Measurements from ENCODE around the gene PIK3C2G.
"Not testable (repeated sequence)": the region's sequence is repeated elsewhere in the genome, so short reads cannot be mapped to it uniquely, and the experiment has no call there.

PIK3C2G gene, protein sequence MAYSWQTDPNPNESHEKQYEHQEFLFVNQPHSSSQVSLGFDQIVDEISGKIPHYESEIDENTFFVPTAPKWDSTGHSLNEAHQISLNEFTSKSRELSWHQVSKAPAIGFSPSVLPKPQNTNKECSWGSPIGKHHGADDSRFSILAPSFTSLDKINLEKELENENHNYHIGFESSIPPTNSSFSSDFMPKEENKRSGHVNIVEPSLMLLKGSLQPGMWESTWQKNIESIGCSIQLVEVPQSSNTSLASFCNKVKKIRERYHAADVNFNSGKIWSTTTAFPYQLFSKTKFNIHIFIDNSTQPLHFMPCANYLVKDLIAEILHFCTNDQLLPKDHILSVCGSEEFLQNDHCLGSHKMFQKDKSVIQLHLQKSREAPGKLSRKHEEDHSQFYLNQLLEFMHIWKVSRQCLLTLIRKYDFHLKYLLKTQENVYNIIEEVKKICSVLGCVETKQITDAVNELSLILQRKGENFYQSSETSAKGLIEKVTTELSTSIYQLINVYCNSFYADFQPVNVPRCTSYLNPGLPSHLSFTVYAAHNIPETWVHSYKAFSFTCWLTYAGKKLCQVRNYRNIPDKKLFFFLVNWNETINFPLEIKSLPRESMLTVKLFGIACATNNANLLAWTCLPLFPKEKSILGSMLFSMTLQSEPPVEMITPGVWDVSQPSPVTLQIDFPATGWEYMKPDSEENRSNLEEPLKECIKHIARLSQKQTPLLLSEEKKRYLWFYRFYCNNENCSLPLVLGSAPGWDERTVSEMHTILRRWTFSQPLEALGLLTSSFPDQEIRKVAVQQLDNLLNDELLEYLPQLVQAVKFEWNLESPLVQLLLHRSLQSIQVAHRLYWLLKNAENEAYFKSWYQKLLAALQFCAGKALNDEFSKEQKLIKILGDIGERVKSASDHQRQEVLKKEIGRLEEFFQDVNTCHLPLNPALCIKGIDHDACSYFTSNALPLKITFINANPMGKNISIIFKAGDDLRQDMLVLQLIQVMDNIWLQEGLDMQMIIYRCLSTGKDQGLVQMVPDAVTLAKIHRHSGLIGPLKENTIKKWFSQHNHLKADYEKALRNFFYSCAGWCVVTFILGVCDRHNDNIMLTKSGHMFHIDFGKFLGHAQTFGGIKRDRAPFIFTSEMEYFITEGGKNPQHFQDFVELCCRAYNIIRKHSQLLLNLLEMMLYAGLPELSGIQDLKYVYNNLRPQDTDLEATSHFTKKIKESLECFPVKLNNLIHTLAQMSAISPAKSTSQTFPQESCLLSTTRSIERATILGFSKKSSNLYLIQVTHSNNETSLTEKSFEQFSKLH (N-terminal part only)

DNA sequence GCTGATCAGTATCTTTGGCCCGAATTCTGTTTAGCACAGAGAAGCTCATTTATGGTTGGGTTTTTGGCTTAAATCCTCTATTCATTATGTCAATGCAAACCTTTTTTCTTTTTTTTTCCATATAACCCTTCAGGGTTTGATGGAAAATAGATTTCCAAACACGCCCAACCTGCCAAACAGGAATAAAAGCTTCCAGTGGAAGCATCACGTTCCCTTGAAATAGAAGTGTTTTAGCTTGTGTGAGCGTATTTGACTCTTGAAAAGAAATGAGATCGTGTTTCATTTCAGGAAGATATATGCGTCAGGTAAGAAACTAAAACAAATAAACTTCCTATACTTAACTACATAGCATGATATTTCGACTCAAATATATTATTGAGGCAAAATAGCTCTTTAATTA is at the start of gene PIK3C2G:
PIK3C2G (plus strand) TSS at position 246 of the 400 bp plus-strand sequence. CDS start 20,564 bp downstream, outside the sequence.
- DNase-seq, result no peak

DNA sequence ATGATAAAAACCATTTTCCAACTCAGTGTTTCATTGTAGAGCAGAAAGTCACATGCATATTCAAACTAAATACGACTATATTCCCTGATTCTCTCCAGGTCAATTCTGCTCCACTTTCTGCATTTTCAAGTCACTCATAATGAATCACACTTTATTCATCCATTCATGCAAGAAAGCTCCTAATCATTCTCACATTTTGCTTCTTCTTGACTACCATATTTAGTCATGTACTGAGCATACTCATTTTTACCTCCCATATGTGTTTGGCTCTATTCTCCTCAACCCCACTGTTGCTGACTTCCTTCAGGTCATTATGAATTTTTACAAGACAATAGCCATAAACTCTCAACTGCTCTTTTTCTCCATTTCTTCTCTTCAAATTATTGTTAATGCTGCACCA is 43.4 kb upstream of the PIK3C2G start:
- no peak for DNase-seq

DNA sequence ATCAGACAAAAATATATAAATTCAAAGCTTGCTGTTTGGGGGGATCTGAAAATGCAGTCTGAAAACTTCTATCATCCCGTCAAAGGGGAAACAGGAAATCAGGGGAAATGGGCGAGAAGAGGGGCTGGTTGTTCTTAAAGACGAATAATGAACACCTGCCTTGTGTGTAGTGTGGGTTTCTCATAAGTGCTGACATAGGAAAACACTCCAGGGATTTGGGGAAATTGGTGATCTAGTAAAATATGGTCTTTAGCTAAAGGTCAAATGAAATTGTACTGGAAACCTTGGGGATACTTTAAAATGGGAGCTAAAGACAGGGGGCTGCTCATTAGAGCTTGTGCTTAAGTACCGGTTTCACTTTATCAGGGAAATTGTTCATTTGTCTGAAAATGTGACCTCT is 39.6 kb upstream of the PIK3C2G start:
- no peak for DNase-seq

DNA sequence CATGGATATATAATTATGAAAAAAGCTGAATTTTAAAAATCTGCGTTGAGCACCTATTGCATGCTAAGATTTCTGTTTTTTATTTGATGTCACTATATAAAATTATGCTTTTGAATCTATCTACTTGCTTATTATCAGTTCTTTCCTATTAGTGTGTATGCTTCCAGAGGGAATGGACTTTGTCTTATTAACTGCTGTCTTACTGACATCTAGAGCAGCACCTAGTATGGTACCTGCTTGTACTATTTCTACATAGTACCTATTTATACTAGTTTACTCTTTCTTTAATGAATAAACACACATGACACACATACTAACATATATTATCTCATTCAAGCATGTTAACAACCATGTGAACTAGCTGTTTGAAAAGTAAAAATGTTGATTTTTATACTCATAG is 38.6 kb upstream of the PIK3C2G start:
- no peak for DNase-seq

DNA sequence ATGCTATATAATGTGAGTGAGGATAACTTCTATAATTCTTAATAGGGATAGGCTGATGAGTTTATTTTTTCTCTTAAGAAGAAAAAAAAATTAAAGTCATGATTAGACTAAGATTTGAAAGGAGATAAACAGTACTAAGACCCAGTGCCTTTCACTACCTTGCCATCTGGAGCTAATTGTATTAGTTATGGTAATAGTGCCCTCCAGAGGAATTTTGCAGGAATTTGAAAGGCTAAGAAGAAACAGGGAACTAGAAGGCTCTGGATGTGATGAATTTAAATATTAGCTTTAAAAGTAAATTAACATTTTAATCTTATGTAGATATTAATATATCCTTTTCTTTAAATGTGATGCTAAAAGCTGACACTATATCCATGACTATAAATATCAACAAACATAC is 36.6 kb upstream of the PIK3C2G start:
- DNase-seq, result no peak

DNA sequence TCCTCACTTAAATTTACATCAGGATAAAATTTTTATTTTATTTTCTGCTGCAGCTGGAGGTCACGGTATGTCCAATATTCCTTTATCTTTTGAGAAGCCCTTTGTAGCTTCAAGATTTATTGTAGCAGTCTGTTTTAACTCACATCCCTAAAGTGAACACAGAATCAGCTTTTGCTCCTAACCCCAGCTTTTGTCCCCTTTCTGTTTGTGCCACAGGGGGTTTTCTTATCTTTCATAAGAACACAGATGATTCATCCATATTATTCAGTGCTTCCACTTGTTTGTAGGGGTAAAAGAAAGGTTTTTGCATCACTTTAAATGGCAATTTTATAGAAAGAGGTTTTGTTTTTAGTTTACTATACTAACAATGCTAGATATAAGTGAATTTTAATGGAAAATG is 21.8 kb upstream of the PIK3C2G start:
- no peak for DNase-seq

DNA sequence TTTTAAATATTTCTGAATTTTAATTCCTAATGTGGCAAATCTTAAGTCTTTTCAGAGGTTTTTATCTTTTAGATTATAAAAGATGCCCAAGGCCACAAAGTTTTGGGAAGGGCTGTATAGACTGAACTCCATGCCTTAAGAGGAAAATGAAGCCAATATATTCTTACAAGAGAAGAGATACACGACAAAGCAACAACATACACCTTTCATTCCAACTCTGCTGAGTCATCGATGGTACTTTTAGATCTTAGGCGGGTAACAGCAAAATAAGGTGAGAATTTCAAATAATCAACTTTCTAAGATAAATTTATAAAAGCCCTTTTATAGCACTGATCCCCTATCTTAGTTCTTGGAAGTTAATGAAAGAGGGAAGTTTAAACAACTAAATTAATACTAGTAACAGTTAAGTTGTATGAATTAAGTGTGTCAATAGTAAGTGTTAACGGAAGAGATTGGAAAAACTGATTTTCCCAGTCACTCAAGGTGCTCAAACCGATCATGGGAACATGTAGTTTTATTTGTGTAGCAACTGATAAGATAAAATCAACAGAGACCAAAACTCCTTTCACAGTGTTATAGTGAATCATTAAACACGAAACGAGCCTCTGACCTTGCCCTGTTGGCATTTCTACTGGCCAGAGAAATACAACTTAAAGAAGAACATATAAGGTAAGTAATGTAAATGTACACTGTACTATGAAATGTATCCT is 18.8 kb upstream of the PIK3C2G start:
- no peak for DNase-seq

DNA sequence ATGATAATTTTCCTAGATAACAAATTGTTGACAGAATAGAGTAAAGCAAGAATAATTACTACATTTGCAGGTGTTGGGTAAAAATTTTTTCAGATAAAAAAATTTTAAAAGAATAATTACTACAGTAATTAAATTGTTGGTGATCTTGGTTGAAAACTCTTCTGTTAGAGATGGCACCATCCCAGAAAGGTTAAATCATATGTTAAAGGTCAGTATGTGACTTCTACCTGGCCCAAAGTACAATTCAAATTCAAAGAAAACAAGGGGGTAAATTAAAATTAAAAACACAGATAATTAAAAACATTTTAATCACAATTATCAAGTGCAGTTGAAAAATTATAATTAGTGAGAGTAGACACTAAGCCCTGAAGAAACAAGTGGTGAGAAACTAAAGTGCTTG is 18.1 kb upstream of the PIK3C2G start:
- DNase-seq, result no peak

DNA sequence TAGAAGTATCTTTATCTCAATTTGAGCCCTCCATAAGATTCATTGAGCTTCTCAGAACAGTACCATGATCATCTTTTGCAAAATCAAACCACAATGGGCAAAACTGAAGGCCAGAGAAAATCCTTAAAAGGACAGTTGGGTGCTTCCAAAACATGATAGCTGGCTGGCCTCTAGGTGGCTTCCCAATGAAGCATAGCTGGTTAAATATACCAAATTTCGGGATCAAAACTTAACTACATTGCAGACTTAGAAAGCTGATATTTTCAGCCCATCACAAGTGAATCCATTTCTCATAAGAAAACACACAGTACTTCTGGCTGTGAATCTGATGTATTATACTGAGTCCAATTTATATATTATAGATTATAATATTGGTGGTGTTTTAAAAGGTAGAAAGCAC is 15.3 kb upstream of the PIK3C2G start:
- no peak for DNase-seq

DNA sequence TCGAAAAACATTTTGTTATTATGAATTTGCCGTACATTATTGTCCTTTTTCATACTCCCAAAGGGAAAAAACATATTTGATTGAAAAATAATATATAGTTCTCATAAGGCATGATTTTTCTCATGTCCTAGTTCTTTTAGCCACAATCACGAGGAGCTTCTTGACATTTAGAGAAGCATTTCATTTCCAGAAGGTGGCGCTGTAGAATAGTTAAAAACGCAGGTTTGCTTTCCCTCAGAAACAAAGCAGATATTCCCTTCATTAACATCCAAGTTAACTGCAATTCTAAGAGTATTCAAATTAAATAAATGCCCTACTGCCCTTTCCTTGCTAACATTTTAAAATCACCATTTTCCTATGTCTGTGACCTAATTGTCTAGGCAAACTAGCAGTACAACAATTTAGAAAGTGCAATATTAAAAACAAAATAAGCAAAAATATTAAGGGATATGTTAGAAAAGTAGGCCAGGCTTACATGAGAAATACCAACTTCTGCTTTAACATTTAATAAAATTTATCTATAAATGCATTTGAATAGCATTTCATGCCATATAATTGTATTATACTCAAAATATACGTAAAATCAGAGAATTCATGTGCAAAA is 10.9 kb upstream of the PIK3C2G start:
- no peak for DNase-seq

DNA sequence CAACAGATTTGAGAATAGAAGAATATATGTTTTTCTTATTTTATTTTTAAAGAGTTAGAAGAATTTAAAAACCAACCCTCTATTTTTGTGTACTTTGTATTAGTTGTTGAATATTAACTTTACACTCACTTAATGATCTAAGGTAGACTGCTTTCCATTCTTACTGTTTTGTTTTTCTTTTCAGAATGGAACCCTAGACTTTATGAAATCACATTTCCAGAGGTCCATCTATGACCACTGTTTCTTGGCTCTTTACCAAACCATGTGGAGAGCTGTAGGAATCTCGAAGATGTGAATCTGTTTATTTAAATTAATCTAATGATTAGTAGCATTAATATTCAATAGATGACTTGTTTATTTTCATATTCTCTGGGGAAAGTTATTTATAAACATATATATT is 7.2 kb upstream of the PIK3C2G start:
- DNase-seq, result no peak

DNA sequence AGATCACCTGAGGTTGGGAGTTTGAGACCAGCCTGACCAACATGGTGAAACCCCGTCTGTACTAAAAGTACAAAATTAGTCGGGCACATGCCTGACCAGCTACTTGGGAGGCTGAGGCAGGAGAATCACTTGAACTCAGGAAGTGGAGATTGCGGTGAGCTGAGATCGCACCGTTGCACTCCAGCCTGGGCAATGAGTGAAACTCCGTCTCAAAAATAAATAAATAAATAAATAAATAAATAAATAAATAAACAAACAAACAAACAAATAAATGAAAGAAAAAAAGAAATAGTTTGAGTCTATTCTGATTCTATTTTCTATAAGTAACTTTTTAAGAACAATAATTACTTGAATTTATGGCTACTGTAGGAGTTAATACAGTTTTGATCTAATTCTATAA is 6.3 kb upstream of the PIK3C2G start:
- DNase-seq, result not testable (repeated sequence)

DNA sequence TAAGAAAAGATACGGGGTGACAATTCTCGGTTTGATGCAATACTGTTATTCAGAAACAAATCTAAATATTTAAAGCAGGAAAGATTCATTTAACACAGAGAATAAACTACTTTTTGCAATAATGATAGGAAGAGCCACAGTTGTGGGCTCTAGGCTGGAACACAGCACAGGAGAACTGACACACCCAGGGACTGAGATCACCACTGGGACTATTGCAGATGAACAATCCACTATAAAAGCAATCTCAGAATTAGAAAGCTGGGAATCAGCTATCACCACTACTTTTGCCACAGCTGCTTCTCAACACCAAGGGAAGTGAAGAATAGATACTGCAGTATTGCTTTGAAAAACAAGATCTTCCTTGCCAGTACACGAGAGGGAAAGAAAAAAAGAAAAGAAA is 4.1 kb upstream of the PIK3C2G start:
- DNase-seq, result no peak

DNA sequence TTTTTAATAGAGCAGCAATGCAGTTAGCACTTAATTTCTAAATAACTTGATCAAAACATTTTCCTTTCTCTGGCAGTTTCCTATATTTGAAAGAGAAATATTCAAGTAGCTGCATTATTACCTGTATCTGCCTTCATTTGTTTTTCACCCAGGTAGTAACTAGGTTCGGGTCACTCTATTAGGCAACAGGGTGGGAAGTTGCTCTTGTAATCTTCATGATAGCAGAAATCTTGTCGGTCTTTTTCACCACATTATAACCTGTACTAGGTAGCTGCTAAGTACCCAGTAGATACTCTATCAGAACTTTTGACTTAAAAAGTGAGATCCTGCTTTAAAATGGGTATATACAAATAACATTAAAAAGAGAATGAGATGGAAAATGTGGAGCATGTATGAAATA is 2.4 kb upstream of the PIK3C2G start:
- DNase-seq, result no peak

DNA sequence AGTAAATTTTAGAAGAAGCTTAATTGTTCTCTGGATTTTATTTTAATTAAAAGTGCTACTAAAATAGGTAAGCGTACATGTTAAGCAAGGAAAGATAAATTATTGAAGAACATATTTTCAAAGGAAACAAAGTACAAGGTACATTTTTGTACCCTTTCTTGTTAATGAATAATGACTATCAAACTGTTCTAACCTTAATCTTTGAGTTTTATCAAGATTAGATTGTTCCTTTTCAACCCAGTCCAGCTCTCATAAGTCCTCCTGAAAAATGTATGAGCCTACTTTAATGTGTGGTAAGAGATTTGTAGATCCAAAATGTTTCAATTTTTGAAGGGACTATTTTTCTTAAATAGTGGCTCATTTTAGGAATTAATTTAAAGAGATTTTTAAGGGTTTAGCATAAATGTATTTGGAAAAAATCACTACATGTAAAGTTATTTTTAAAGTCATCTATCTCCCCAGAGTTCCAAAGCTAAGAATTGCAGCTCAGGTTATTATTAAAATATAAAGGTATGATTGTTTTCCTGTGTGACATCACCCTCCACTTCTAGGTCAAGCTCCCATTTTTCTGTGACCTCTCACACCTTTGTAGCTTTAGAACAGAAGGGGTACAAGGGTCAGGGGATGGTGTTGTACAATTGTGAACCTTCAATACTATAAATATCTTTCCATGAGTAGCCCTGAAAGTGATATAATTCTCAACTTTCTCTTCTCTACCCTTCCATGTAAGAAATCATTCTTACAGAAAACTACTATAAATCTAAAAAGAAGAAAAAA is 1.2 kb upstream of the PIK3C2G start:
- DNase-seq, result no peak

DNA sequence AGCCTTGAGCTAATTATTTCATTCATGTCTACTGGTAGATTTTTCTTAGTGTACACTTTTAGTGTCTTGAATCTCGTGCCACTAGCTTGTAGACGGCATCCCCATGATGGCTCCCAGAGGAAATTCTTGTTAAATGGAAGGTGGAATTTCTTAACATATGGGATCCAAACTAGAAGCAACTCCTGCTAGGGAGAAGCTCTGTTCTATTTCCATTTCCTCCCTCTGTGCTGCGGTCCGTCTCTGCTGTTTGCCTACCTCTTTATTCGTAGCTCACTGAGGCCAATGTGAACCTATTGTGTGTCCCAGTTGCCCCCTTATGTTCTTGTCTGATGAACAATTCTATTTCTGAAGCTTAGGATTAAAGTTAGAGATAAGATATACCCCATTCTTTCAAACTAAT is 588 bp downstream of the PIK3C2G start:
- DNase-seq, result no peak

DNA sequence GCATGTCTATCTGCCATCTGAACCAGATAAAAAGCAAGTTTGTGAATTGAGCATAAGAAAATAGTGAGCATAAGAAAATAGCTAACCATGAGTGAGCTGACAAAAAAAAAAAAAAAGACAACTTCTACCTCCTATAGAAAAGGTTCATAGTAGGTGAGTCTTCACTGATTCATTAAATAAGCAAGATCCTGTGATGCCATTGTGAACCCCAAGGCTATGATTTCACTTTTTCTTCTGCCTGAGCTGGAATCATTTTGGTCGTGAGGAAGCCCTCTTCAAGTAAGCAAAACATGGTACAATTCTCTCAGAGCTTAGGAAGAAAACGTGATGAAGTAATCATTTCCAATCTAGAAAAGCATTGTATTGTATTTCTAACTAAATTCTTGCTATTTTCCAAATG is 1.2 kb downstream of the PIK3C2G start:
- no peak for DNase-seq

DNA sequence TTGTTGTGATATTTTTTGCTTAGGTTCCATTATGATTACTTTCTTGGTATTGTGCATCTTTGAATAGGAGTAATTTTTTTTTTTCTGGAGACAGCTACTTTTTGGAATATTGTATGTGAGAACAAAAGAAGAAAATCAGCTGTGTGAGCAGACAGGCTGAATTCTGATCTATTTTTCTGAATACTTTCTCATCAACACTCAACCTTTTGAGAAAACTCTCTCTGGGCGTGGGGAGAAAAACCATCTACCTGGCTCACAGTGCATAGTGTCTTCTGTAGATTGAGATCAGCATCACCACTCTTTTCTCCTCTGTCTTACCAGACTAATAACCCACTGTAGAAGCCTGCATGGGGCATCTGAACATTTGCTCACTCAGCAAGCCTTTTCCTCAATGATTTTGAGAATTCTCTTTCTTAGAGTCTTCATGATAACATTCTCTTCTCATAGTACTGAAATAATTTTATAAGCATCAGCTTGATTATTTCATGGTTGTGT is 3.3 kb downstream of the PIK3C2G start:
- DNase-seq, result no peak

DNA sequence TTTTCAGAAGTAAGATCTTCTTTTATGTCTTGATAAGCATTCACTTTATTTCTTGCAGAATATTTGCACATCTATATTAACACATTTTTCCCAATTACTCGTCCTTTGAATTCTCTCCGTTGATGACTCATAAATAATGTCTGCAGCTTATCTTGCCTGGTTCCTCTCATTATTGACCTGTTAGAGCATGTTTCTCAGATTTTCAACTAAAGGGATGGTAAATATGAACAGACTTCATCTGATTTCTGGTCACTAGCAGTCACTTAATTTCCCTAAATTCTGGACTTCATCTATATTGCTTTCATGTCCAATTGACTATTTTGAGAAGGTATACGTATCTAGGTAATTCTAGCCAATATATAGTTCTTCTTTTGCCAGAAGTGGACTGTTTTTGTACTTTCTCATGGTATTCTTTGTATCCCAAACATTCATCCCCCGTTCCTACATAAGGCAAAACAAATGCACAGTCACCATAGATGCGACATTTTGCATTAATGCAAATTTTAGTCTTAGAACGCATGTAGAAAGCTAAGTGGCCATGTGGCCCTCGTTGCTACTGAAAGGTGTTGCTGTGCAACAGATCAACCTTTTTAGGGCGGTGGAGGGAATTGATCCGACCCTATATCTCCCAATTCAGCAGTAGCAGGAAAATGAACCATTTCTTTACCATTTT is 6.2 kb downstream of the PIK3C2G start:
- DNase-seq, result no peak

DNA sequence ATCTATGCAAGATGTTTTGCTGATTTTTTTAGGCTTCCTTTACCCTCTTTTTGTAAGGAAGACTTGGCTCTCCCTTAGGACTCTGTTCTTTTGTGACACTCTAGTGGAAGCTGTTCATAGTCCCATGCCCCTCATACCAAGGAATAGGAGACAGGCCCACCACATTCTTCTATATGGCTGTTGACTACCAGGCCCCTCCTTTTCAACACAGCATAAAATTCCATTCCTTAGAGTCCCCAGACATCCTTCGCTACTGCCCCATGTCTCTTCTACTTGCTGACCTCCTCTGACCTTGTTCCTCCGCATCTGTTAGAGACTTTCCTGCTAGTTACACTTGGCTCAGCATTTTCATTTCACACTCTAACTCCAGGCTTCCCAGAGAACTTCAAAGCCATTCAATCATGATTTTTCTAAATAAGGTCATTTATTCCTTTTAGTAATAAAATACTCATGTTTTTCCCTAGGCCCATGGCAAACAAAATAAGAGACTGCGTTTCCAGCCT is 9.7 kb downstream of the PIK3C2G start:
- no peak for DNase-seq

Data from right forelimb (tissue), 1 donor.